Neuronal stem cell (in vitro differentiated cells): ENCODE results near the gene LTA.

ENCODE experiments used
- DNase-seq: peaks from one replicate; pipeline ENCODE4 v3.0.0-alpha.2; 2013; ENCODE audit warnings: low spot score
- H2AFZ ChIP-seq: one replicate; pipeline ENCODE4 v1.6.1; 2013; ENCODE audit warnings: mild to moderate bottlenecking, low read length, inconsistent platforms
- H2AK5ac ChIP-seq: 2 replicates; pipeline ENCODE4 v1.6.1; 2013; ENCODE audit warnings: low read depth, mild to moderate bottlenecking, inconsistent platforms, low read length, moderate library complexity, mixed read lengths
- H2BK120ac ChIP-seq: 2 replicates; pipeline ENCODE4 v1.6.1; 2013; ENCODE audit warnings: low read depth, mild to moderate bottlenecking, inconsistent platforms, low read length, moderate library complexity, mixed read lengths
- H2BK12ac ChIP-seq: one replicate; pipeline ENCODE4 v1.6.1; 2013; ENCODE audit warnings: low read length, inconsistent platforms
- H2BK15ac ChIP-seq: 2 replicates; pipeline ENCODE4 v1.6.1; 2013; ENCODE audit warnings: mild to moderate bottlenecking, low read length, inconsistent platforms, mixed read lengths
- H2BK5ac ChIP-seq: one replicate; pipeline ENCODE4 v1.6.1; 2013; ENCODE audit warnings: inconsistent platforms, mild to moderate bottlenecking, low read length, moderate library complexity
- H3K14ac ChIP-seq: one replicate; pipeline ENCODE4 v1.6.1; 2013; ENCODE audit warnings: low read length, inconsistent platforms
- H3K18ac ChIP-seq: 2 replicates; pipeline ENCODE4 v1.6.1; 2013; ENCODE audit warnings: low read length, inconsistent platforms
- H3K23ac ChIP-seq: 2 replicates; pipeline ENCODE4 v1.6.1; 2013; ENCODE audit warnings: low read depth, mild to moderate bottlenecking, mixed read lengths, low read length, inconsistent platforms; ENCODE audit not compliant: poor library complexity
- H3K27ac ChIP-seq: replicated peaks from 3 replicates; pipeline ENCODE4 v1.5.1; 2013; ENCODE audit warnings: low read length, inconsistent platforms
- H3K27me3 ChIP-seq, 3 experiments: 2 replicates each; pipeline ENCODE4 v1.6.1; 2013; ENCODE audit warnings: low read length in 3 of 3, mild to moderate bottlenecking in 2 of 3, inconsistent platforms in 1 of 3, low read depth in 1 of 3, mixed read lengths in 1 of 3, moderate library complexity in 1 of 3; ENCODE audit not compliant: control insufficient read depth in 3 of 3, insufficient read depth in 3 of 3
- H3K36me3 ChIP-seq, 2 donors: replicated peaks in 1 of 2; 2 replicates each; pipeline ENCODE4 v1.6.1; 2013; ENCODE audit warnings: low read length in 2 of 2; ENCODE audit not compliant: control insufficient read depth in 2 of 2, insufficient read depth in 2 of 2
- H3K4ac ChIP-seq: 2 replicates; pipeline ENCODE4 v1.6.1; 2013; ENCODE audit warnings: inconsistent platforms, mild to moderate bottlenecking, low read length, moderate library complexity
- H3K4me1 ChIP-seq, 2 donors: 1 replicate in 1 of 2; 2 replicates in 1 of 2; pipeline ENCODE4 v1.6.1; 2013; ENCODE audit warnings: low read length in 2 of 2, low read depth in 1 of 2; ENCODE audit not compliant: control insufficient read depth in 2 of 2, insufficient read depth in 1 of 2
- H3K4me2 ChIP-seq: one replicate; pipeline ENCODE4 v1.6.1; 2013; ENCODE audit warnings: mild to moderate bottlenecking, low read length, inconsistent platforms; ENCODE audit not compliant: insufficient read depth, poor library complexity, severe bottlenecking
- H3K4me3 ChIP-seq, 2 donors: 2 replicates each; pipeline ENCODE4 v1.5.1; 2013; ENCODE audit warnings: low read length in 2 of 2, mild to moderate bottlenecking in 2 of 2, inconsistent platforms in 1 of 2, moderate library complexity in 1 of 2
- H3K79me1 ChIP-seq: one replicate; pipeline ENCODE4 v1.6.1; 2013; ENCODE audit warnings: low read depth, mild to moderate bottlenecking, inconsistent platforms, low read length, moderate library complexity
- H3K9ac ChIP-seq: one replicate; pipeline ENCODE4 v1.6.1; 2013; ENCODE audit warnings: mild to moderate bottlenecking, low read depth, low read length, inconsistent platforms; ENCODE audit not compliant: poor library complexity
- H3K9me3 ChIP-seq, 2 donors: replicated peaks in 1 of 2; 2 replicates each; pipeline versions ENCODE3 to v1.6.1; 2013; ENCODE audit warnings: low read length in 2 of 2, mild to moderate bottlenecking in 2 of 2, inconsistent platforms in 1 of 2, low read depth in 1 of 2, mixed read lengths in 1 of 2, moderate library complexity in 1 of 2; ENCODE audit not compliant: control insufficient read depth in 2 of 2, insufficient read depth in 1 of 2
- H4K8ac ChIP-seq: one replicate; pipeline ENCODE4 v1.6.1; 2013; ENCODE audit warnings: low read depth, mild to moderate bottlenecking, inconsistent platforms, low read length, moderate library complexity
- H4K91ac ChIP-seq: one replicate; pipeline ENCODE4 v1.6.1; 2013; ENCODE audit warnings: low read length, low read depth, mild to moderate bottlenecking, inconsistent platforms; ENCODE audit not compliant: poor library complexity
- WGBS, 2 donors: extraction: QIAGEN DNeasy Blood & Tissue Kit; methylation state at CpG; one replicate each; pipeline ENCODE4 v1.1.7; 2013; ENCODE audit warnings: missing lambda C conversion rate in 2 of 2, mixed read lengths in 1 of 2; ENCODE audit not compliant: insufficient read length in 2 of 2, insufficient replicate concordance in 1 of 2; ENCODE audit errors: extremely low coverage in 2 of 2; 5-methylcytosine and 5-hydroxymethylcytosine counted together

The LTA gene

DNA sequence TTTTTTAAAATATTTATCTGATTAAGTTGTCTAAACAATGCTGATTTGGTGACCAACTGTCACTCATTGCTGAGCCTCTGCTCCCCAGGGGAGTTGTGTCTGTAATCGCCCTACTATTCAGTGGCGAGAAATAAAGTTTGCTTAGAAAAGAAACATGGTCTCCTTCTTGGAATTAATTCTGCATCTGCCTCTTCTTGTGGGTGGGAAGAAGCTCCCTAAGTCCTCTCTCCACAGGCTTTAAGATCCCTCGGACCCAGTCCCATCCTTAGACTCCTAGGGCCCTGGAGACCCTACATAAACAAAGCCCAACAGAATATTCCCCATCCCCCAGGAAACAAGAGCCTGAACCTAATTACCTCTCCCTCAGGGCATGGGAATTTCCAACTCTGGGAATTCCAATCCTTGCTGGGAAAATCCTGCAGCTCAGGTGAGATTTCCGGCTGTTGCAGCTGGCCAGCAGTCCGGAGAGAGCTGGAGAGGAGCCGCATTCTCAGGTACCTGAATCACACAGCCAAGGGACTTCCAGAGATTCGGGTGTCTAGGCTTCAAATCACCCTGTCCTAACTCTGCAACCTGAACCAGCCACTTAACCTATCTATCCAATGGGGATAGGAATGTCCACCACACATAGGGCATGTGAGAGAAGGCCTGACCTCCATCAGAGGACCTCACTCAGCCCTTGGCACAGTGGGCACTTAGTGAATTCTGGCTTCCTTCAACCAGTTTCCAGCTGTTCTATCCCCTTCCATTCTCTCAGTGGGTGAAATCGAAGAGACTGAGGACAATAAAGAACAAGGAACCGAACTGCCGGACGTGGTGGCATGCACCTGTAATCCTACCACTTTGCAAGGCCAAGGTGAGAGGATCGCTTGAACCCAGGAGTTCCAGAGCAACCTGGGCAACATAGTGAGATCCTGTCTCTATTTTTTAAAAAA, 6.4 kb downstream of the LTA start:
- Histone ChIP-seq H4K91ac (no peak overlapping the region), H3K4me3 (no peak overlapping the region), H3K27ac (no peak overlapping the region), H2AFZ (no peak overlapping the region), H3K9ac (no peak overlapping the region), H3K36me3 (no peaks in the 10 kb centered on the region), H3K23ac (no peak overlapping the region), H2BK15ac (no peak overlapping the region), H4K8ac (no peak overlapping the region), H3K4me1 (peaks cover 2 to 8% of the 10 kb centered on the region in 2 donors), H2BK120ac (no peak overlapping the region), H3K18ac (no peak overlapping the region), H3K4me2 (no peak overlapping the region), H3K14ac (no peak overlapping the region), H2BK5ac (no peak overlapping the region), H3K9me3 (no peaks in the 10 kb centered on the region), H3K4ac (no peak overlapping the region), H2BK12ac (no peak overlapping the region), H3K79me1 (no peaks in the 10 kb centered on the region), H3K27me3 (peaks cover 0 to 48% (median 12%) of the 10 kb centered on the region in 3 experiments), H2AK5ac (no peak overlapping the region)
- no peak for DNase-seq
- WGBS, 2 donors, result no CpG with 5 or more reads among the region's 12 CpGs

DNA sequence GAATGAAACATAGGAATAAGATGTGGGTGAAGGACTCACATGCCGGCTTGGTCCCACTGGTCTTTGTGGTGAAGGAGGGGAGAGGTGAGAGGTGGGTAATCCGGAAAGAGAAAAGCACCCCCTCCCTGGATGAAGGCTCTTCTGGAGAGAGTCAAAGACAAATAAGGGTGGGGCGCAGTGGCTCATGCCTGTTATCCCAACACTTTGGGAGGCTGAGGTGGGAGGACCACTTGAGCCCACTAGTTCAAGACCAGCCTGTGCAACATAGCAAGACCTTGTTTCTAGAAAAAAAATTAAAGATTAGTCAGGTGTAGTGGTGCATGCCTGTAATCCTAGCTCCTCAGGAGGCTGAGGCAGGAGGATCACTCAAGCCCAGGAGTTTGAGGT, 7.0 kb downstream of the LTA start:
- H3K4me2 ChIP-seq, result no peak overlapping the region
- H3K4me3 ChIP-seq, result no peak overlapping the region
- H3K27ac ChIP-seq, result no peak overlapping the region
- H4K91ac ChIP-seq, result no peak overlapping the region
- no peak overlapping the region for H4K8ac ChIP-seq
- DNase-seq, result no peak
- no peak overlapping the region for H2BK5ac ChIP-seq
- H2BK12ac ChIP-seq, result no peak overlapping the region
- H2AFZ ChIP-seq, result no peak overlapping the region
- no peak overlapping the region for H2AK5ac ChIP-seq
- no peak overlapping the region for H3K18ac ChIP-seq
- H3K9ac ChIP-seq, result no peak overlapping the region
- H3K4me1 ChIP-seq, result peaks cover 2 to 7% of the 10 kb centered on the region in 2 donors
- H3K27me3 ChIP-seq, result peaks cover 0 to 48% (median 12%) of the 10 kb centered on the region in 3 experiments
- no peak overlapping the region for H3K4ac ChIP-seq
- WGBS, 2 donors, result no CpG with 5 or more reads among the region's 3 CpGs
- no peak overlapping the region for H3K14ac ChIP-seq
- no peaks in the 10 kb centered on the region for H3K36me3 ChIP-seq
- H3K9me3 ChIP-seq, result no peaks in the 10 kb centered on the region
- H3K79me1 ChIP-seq, result no peaks in the 10 kb centered on the region
- H2BK120ac ChIP-seq, result no peak overlapping the region
- H3K23ac ChIP-seq, result no peak overlapping the region
- no peak overlapping the region for H2BK15ac ChIP-seq

DNA sequence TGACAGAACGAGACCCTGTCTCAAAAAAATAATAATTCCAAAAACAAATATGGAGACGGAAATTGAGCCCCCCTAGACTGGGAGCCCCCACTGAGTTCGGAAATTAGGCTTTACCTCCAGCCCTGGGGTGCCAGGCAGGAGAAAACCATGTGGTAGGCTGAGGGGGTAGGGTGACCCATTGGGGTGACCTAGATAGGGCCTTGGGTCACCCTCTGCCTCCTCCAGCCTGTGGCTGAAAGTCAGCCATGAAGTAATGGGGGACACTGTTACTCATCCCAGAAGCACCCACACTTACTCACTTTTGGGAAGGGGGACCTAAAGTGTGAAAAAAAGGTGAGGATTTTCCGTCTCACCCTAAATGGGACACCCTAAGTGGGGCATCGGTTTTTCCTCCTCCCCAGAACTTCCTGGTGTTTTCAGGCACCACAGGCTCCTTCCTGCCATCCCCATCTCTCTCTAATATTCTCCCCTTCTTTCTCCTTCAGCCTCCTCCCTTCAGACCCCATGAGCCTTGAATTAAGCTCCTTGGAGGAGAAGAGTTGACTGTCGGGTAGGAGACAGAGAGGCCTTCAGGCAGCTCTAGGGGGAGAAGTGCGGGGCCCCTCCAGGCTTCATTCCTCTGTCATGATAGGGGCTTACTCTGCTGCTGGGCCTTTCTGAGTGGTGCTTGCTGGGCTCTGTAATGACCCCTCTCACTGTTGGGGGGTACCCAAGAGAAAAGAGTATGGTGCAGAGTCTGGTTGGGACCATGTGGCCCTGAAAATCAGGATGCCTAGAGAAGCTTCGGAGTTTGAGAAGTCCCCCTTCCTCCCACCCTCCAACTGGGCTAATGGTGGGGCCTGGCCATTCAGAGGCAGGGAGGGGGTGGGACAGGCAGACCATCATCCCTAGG, 7.7 kb downstream of the LTA start:
- Histone ChIP-seq H3K9me3 (no peaks in the 10 kb centered on the region), H3K9ac (no peak overlapping the region), H3K79me1 (no peaks in the 10 kb centered on the region), H3K36me3 (no peaks in the 10 kb centered on the region), H2BK15ac (no peak overlapping the region), H3K4ac (no peak overlapping the region), H3K27me3 (peaks cover 0 to 48% (median 12%) of the 10 kb centered on the region in 3 experiments), H3K27ac (no peak overlapping the region), H2BK120ac (peak overlapping the region; percentile 10), H4K8ac (no peak overlapping the region), H4K91ac (no peak overlapping the region), H3K14ac (no peak overlapping the region), H2BK12ac (no peak overlapping the region), H3K4me1 (peaks cover 2 to 7% of the 10 kb centered on the region in 2 donors), H3K4me2 (no peak overlapping the region), H2AFZ (peak overlapping the region; percentile 100), H2AK5ac (no peak overlapping the region), H3K23ac (no peak overlapping the region), H3K4me3 (no peak overlapping the region), H3K18ac (no peak overlapping the region), H2BK5ac (no peak overlapping the region)
- no peak for DNase-seq
- WGBS, 2 donors, result no CpG with 5 or more reads among the region's 8 CpGs

- peak overlapping the region; percentile 41 for H4K91ac ChIP-seq
Measured at GRCh38 chr6:31580438-31580740, 8.3 kb downstream of the LTA start.

More at GRCh38 chr6:31580438-31580740, 8.3 kb downstream of the LTA start:
- peak overlapping the region; percentile 63 to 74 for H3K4me3 ChIP-seq
- no peak overlapping the region for H3K27ac ChIP-seq
- no peaks in the 10 kb centered on the region for H3K36me3 ChIP-seq
- no CpG with 5 or more reads among the region's 11 CpGs for WGBS, 2 donors
- peaks cover 0 to 42% (median 12%) of the 10 kb centered on the region in 3 experiments for H3K27me3 ChIP-seq
- H3K9ac ChIP-seq, result no peak overlapping the region
- H3K4ac ChIP-seq, result peak overlapping the region; percentile 31
- H3K79me1 ChIP-seq, result no peaks in the 10 kb centered on the region
- no peaks in the 10 kb centered on the region for H3K9me3 ChIP-seq
- peak overlapping the region; percentile 75 for H2BK120ac ChIP-seq
- H3K18ac ChIP-seq, result peak overlapping the region; percentile 98
- peaks cover 2 to 7% of the 10 kb centered on the region in 2 donors for H3K4me1 ChIP-seq
- H2AK5ac ChIP-seq, result peak overlapping the region; percentile 78
- H3K4me2 ChIP-seq, result peak overlapping the region; percentile 96
- no peak overlapping the region for H3K14ac ChIP-seq
- no peak overlapping the region for H2BK5ac ChIP-seq
- no peak overlapping the region for H4K8ac ChIP-seq
- H2BK15ac ChIP-seq, result no peak overlapping the region
- H2AFZ ChIP-seq, result peak overlapping the region; percentile 100
- H2BK12ac ChIP-seq, result no peak overlapping the region
- peak; percentile 15 for DNase-seq
- peak overlapping the region; percentile 97 for H3K23ac ChIP-seq
